Activated CD4-positive, alpha-beta T cell treated with anti-CD3 and anti-CD28 coated beads, Interleukin-2, amount 50 U/mL, for 24 hours (primary cell): ENCODE measurements around the gene ARHGDIB.
A peak's percentile ranks its signal among the peaks of the same experiment; 100 is the strongest.

Experiments used
- DNase-seq, 2 donors: peaks; one replicate each; pipeline ENCODE4 v3.0.0-alpha.2; 2020; ENCODE audit warnings: low read depth in 1 of 2, low spot score in 1 of 2

The ARHGDIB gene

GRCh38 chr12:14956905-14957304 is 4.5 kb downstream of the ARHGDIB start:
- no peak for DNase-seq

- DNase-seq = peak in 1 of 2 donors; percentile 58
These were observed 5.1 kb downstream of the ARHGDIB start for GRCh38 chr12:14956024-14956891.

- no peak for DNase-seq
These were observed 7.1 kb downstream of the ARHGDIB start for GRCh38 chr12:14954269-14954668.

- DNase-seq = no peak
These were observed 7.6 kb downstream of the ARHGDIB start for GRCh38 chr12:14953752-14954151.

GRCh38 chr12:14952299-14952921 is 9.0 kb downstream of the ARHGDIB start:
- DNase-seq = peak in 1 of 2 donors; percentile 49

- no peak for DNase-seq
These were observed 9.6 kb downstream of the ARHGDIB start for GRCh38 chr12:14951851-14952250.

- no peak for DNase-seq
These were observed 10.2 kb downstream of the ARHGDIB start for GRCh38 chr12:14950982-14951746.

- DNase-seq = peak in 1 of 2 donors; percentile 33
These were observed 11.0 kb downstream of the ARHGDIB start for GRCh38 chr12:14950421-14950820.

- DNase-seq = no peak
These were observed 11.8 kb downstream of the ARHGDIB start for GRCh38 chr12:14949631-14950030.

- DNase-seq = peak in 1 of 2 donors; percentile 65
These were observed 12.7 kb downstream of the ARHGDIB start for GRCh38 chr12:14948672-14949071.

GRCh38 chr12:14946861-14947260 is 14.5 kb downstream of the ARHGDIB start:
- no peak for DNase-seq

GRCh38 chr12:14946162-14946561 is 15.2 kb downstream of the ARHGDIB start:
- no peak for DNase-seq

- no peak for DNase-seq
These were observed 19.0 kb downstream of the ARHGDIB start for GRCh38 chr12:14942196-14942931.

GRCh38 chr12:14941369-14941768 is 20.0 kb downstream of the ARHGDIB start:
- DNase-seq = no peak

GRCh38 chr12:14938301-14938700 is 23.1 kb downstream of the ARHGDIB start, which contains the start of gene ERP27:
Gene ERP27 (minus strand): TSS chr12:14938537. CDS start chr12:14938508, 29 bp downstream.
- DNase-seq = no peak

- no peak for DNase-seq
These were observed 23.7 kb downstream of the ARHGDIB start for GRCh38 chr12:14937689-14938088.

GRCh38 chr12:14937014-14937413 is 24.4 kb downstream of the ARHGDIB start:
- no peak for DNase-seq

- DNase-seq = no peak
These were observed 25.1 kb downstream of the ARHGDIB start for GRCh38 chr12:14936224-14936861.

- no peak for DNase-seq
These were observed 26.4 kb downstream of the ARHGDIB start for GRCh38 chr12:14935031-14935430.

- no peak for DNase-seq
These were observed 26.9 kb downstream of the ARHGDIB start for GRCh38 chr12:14934511-14934910.
